Measurements from ENCODE around the gene GAB2.

- no peak for TF ChIP-seq POLR2A (IDR thresholded peaks at IDR 0.05)
- no peak for TF ChIP-seq CTCF (IDR thresholded peaks at IDR 0.05)
- no peak for TF ChIP-seq EP300 (IDR thresholded peaks at IDR 0.05)
Observed at GRCh38 chr11:78400702-78401101, 16.9 kb downstream of the GAB2 start.
